Keratinocyte (primary cell): ENCODE results near the gene ICAM2. TPM values are rescaled to one million over a fixed set of nuclear protein-coding genes. Genes with fewer than 3 reads are reported as not detected.

Experiments
- DNase-seq: peaks from one replicate; pipeline ENCODE4 v3.0.0-alpha.2; 2011; ENCODE audit warnings: low read depth, missing footprints, low spot score
- FAIRE-seq: peaks from 2 replicates; lab custom pipeline; 2011; peaks lifted over from hg19 to GRCh38; lab: Jason Lieb, UNC
- H2AFZ ChIP-seq: 2 replicates; pipeline ENCODE4 v1.6.0; 2012; ENCODE audit warnings: low read length, control low read depth, inconsistent platforms; ENCODE audit not compliant: control insufficient read depth
- H3K27ac ChIP-seq: 2 replicates; pipeline ENCODE4 v1.5.1; 2011; ENCODE audit warnings: low read length; ENCODE audit not compliant: control insufficient read depth, insufficient read depth
- H3K27me3 ChIP-seq: 3 replicates; pipeline ENCODE4 v1.6.0; 2011; ENCODE audit warnings: low read length; ENCODE audit not compliant: control insufficient read depth, insufficient read depth; ENCODE audit errors: extremely low read depth
- H3K36me3 ChIP-seq, 2 experiments: 2 replicates in 1 of 2; 3 replicates in 1 of 2; pipeline ENCODE4 v1.5.1; 2011; ENCODE audit warnings: low read length in 2 of 2, mild to moderate bottlenecking in 1 of 2; ENCODE audit not compliant: control insufficient read depth in 2 of 2, insufficient read depth in 2 of 2; ENCODE audit errors: extremely low read depth in 1 of 2
- H3K4me1 ChIP-seq: 3 replicates; pipeline ENCODE4 v1.5.1; 2011; ENCODE audit warnings: low read length; ENCODE audit not compliant: control insufficient read depth, insufficient read depth; ENCODE audit errors: extremely low read depth
- H3K4me2 ChIP-seq: 3 replicates; pipeline ENCODE4 v1.6.0; 2011; ENCODE audit warnings: low read depth, low read length; ENCODE audit not compliant: control insufficient read depth, insufficient read depth; ENCODE audit errors: extremely low read depth
- H3K4me3 ChIP-seq, 3 experiments: fragments of 200-600 bp in 1 of 3; sonication (generic) in 1 of 3; 2 replicates in 2 of 3; 3 replicates in 1 of 3; pipeline ENCODE4 v1.5.1; 2011 to 2016; ENCODE audit warnings: low read length in 3 of 3, mild to moderate bottlenecking in 3 of 3, control low read depth in 2 of 3, inconsistent platforms in 1 of 3, low read depth in 1 of 3, mixed read lengths in 1 of 3, mixed run types in 1 of 3, moderate library complexity in 1 of 3; ENCODE audit not compliant: control insufficient read depth in 2 of 3, insufficient read depth in 2 of 3; ENCODE audit errors: extremely low read depth in 1 of 3
- H3K79me2 ChIP-seq: 2 replicates; pipeline ENCODE4 v1.6.0; 2012; ENCODE audit warnings: low read length; ENCODE audit not compliant: control insufficient read depth, insufficient read depth
- H3K9ac ChIP-seq: 3 replicates; pipeline ENCODE4 v1.6.0; 2011; ENCODE audit warnings: low read length; ENCODE audit not compliant: control insufficient read depth, insufficient read depth; ENCODE audit errors: extremely low read depth
- H3K9me1 ChIP-seq: 3 replicates; pipeline ENCODE4 v1.6.0; 2011; ENCODE audit warnings: low read length; ENCODE audit not compliant: control insufficient read depth, insufficient read depth; ENCODE audit errors: extremely low read depth
- H3K9me3 ChIP-seq: 2 replicates; pipeline ENCODE4 v1.5.1; 2012; ENCODE audit warnings: low read depth, low read length; ENCODE audit not compliant: control insufficient read depth
- H4K20me1 ChIP-seq: 3 replicates; pipeline ENCODE4 v1.6.0; 2011; ENCODE audit warnings: low read length; ENCODE audit not compliant: control insufficient read depth, insufficient read depth; ENCODE audit errors: extremely low read depth
- CTCF ChIP-seq, 3 experiments: IDR thresholded peaks in 1 of 3; conservative IDR thresholded peaks in 1 of 3; optimal IDR thresholded peaks in 1 of 3; 2 replicates in 2 of 3; 3 replicates in 1 of 3; pipeline versions ENCODE3 to v1.5.1; 2011; ENCODE audit warnings: low read length in 3 of 3, mild to moderate bottlenecking in 3 of 3, moderate library complexity in 2 of 3, control low read depth in 1 of 3, inconsistent platforms in 1 of 3; ENCODE audit not compliant: insufficient read depth in 2 of 3; ENCODE audit errors: extremely low read depth in 1 of 3
- EZH2 ChIP-seq: IDR thresholded peaks from one replicate; pipeline ENCODE4 v1.6.1; 2012; ENCODE audit warnings: inconsistent platforms, mild to moderate bottlenecking, low read length, moderate library complexity
- dilution Hi-C: fragments of 300-500 bp; cut with MboI; formaldehyde crosslinking; loops from one replicate; pipeline ENCODE4 v1.7.0; 2020; ENCODE audit warnings: low sequenced_read_pairs; ENCODE audit not compliant: extremely low pct_ligation_motif_present
- polyA plus RNA-seq, 5 experiments: library from polyadenylated mRNA; depleted of rRNA in 3 of 5; stranded (reverse) in 3 of 5; stranded (forward) in 1 of 5; unstranded in 1 of 5; fragments of >200 nt; gene quantifications; 1 replicate in 1 of 5; 2 replicates in 3 of 5; 3 replicates in 1 of 5; pipeline versions ENCODE4 v1.2.1 to v1.2.3, GENCODE V29; 2011 to 2012; ENCODE audit warnings: missing spikeins in 2 of 5, low read depth in 1 of 5, low replicate concordance in 1 of 5

ICAM2 gene
- polyA plus RNA-seq, 1 donor (not counting 4 experiments of a cell fraction or from before 2014, with no cell fraction given) = 0.09 TPM

DNA sequence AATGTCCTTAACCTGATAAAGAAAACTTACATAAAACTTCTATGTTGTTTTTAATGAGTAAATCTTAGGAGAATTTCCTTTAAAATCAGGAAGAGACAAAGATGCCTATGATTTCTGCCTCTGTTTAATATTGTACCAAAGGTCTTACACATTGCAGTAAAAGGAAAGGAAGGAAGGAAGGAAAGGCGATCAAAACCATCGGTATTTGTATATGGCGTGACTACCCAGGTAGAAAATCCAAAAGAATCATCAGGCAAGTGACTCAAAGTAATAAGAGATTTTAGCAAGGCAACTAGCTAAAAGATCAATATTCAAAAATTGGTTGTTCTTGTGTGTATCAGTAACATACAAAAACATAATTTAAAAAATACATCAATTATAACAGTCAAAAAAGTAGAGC lies 3.5 kb downstream of the ICAM2 start:
- Histone ChIP-seq H3K9me3 (no peaks in the 10 kb centered on the region), H2AFZ (no peak overlapping the region)
- FAIRE-seq = no peak

DNA sequence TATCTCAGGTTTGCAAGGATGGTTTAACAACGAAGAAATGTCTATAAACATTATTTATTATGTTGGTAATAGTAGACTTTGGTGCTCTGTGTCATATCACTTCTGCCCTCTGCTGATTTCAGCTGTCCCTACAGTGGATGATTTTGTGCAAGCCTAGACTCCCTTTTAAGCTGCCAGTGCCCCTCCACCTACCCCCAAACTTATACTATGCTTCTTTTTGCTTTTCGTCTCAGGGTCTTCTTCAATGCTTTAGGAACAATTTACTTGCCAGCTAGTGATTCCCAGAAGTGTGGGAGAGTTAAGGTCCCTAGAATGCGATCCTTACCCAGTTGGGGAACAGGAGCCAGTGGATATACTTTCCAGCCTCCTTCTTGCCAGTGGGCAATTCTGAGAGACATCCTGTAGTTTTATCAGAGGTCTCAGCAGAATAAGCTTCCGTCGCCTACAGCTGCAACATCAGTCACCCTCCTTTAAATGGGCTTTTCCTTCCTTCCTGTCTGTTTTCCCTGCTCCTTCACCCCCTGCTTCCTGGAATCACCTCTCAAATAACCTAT lies 4.1 kb downstream of the ICAM2 start:
- no peak for DNase-seq
- H3K27ac ChIP-seq = no peak overlapping the region
- H3K4me1 ChIP-seq = no peaks in the 10 kb centered on the region
- H3K9ac ChIP-seq = no peak overlapping the region
- no peaks in the 10 kb centered on the region for H3K9me1 ChIP-seq
- peak in 2 of 3 experiments; percentile 6 to 34 for TF ChIP-seq CTCF (optimal IDR thresholded peaks at IDR 0.05 in 1 of 3, IDR thresholded peaks at IDR 0.05 in 1 of 3, conservative IDR thresholded peaks at IDR 0.05 in 1 of 3; ENCODE audit: extremely low read depth in 1 of 3, insufficient read depth in 2 of 3, low read length in 3 of 3)
- no peak for TF ChIP-seq EZH2
- dilution Hi-C loops = no loop called here
- no peaks in the 10 kb centered on the region for H3K9me3 ChIP-seq
- FAIRE-seq = no peak
- H3K4me2 ChIP-seq = no peak overlapping the region
- H3K36me3 ChIP-seq = no peaks in the 10 kb centered on the region
- H2AFZ ChIP-seq = no peak overlapping the region
- no peaks in the 10 kb centered on the region for H4K20me1 ChIP-seq
- no peaks in the 10 kb centered on the region for H3K79me2 ChIP-seq
- no peak overlapping the region for H3K4me3 ChIP-seq
- no peaks in the 10 kb centered on the region for H3K27me3 ChIP-seq

More for the DNA sequence above, 3.5 kb downstream of the ICAM2 start:
- Histone ChIP-seq H3K4me1 (no peaks in the 10 kb centered on the region), H3K4me2 (no peak overlapping the region), H4K20me1 (no peaks in the 10 kb centered on the region), H3K9me1 (no peaks in the 10 kb centered on the region), H3K27ac (no peak overlapping the region), H3K36me3 (no peaks in the 10 kb centered on the region), H3K4me3 (no peak overlapping the region), H3K79me2 (no peaks in the 10 kb centered on the region), H3K9ac (no peak overlapping the region), H3K27me3 (no peaks in the 10 kb centered on the region)
- dilution Hi-C loops = no loop called here
- no peak for TF ChIP-seq CTCF (optimal IDR thresholded peaks at IDR 0.05 in 1 of 3, IDR thresholded peaks at IDR 0.05 in 1 of 3, conservative IDR thresholded peaks at IDR 0.05 in 1 of 3; ENCODE audit: extremely low read depth in 1 of 3, insufficient read depth in 2 of 3, low read length in 3 of 3)
- TF ChIP-seq EZH2 = no peak
- DNase-seq = no peak
